IMR-90 (cell line): ENCODE results near the gene GPC5. TPM values are rescaled to one million over a fixed set of nuclear protein-coding genes. Genes with fewer than 3 reads are reported as not detected.

Experiments used
- ATAC-seq: fragments of 200-7000 bp; cut with Tn5 transposase; 2 replicates; pipeline ENCODE4 v1.9.1; 2020; ENCODE audit warnings: low read depth, mild to moderate bottlenecking, moderate library complexity
- BruUV-seq: library from RNA; stranded (reverse); fragments of 400-500 nt; replicated peaks from 2 replicates; lab custom pipeline; 2021; lab: Mats Ljungman, UMichigan
- CTCF ChIA-PET: fragments of 300-600 bp; formaldehyde crosslinking; extraction: SDS; loops from one replicate; lab custom pipeline; 2021; ENCODE audit warnings: antibody characterized with exemption; lab: Yijun Ruan, JAX
- POLR2A ChIA-PET: fragments of 300-600 bp; sonication (Branson Sonifier 250); formaldehyde crosslinking; loops from one replicate; lab custom pipeline; 2022; ENCODE audit warnings: antibody characterized with exemption; ENCODE audit not compliant: unreplicated experiment; lab: Charles Lee
- DNase-seq: peaks from one replicate; pipeline ENCODE4 v3.0.0; 2013
- H2AFZ ChIP-seq: replicated peaks from 2 replicates; pipeline ENCODE3; 2013; ENCODE audit warnings: low read length, mild to moderate bottlenecking; ENCODE audit not compliant: poor library complexity
- H2AK5ac ChIP-seq: 2 replicates; pipeline ENCODE4 v1.6.1; 2013; ENCODE audit warnings: low read depth, low read length, inconsistent platforms
- H2AK9ac ChIP-seq: replicated peaks from 2 replicates; pipeline ENCODE3; 2013; ENCODE audit warnings: mild to moderate bottlenecking, low read depth, low read length, moderate library complexity; ENCODE audit not compliant: poor library complexity
- H2BK120ac ChIP-seq: 2 replicates; pipeline ENCODE4 v1.6.1; 2013; ENCODE audit warnings: low read depth, low read length, inconsistent platforms
- H2BK15ac ChIP-seq: 3 replicates; pipeline ENCODE4 v1.6.1; 2013; ENCODE audit warnings: low read depth, low read length, inconsistent platforms
- H2BK20ac ChIP-seq: 2 replicates; pipeline ENCODE4 v1.6.1; 2013; ENCODE audit warnings: low read depth, mild to moderate bottlenecking, inconsistent platforms, low read length, moderate library complexity
- H2BK5ac ChIP-seq: 2 replicates; pipeline ENCODE4 v1.6.1; 2013; ENCODE audit warnings: mild to moderate bottlenecking, low read depth, low read length, inconsistent platforms; ENCODE audit not compliant: poor library complexity, severe bottlenecking
- H3K14ac ChIP-seq: replicated peaks from 2 replicates; pipeline ENCODE4 v1.6.1; 2013; ENCODE audit warnings: low read depth, low read length, inconsistent platforms
- H3K18ac ChIP-seq: 2 replicates; pipeline ENCODE4 v1.6.1; 2013; ENCODE audit warnings: low read depth, low read length, control low read depth
- H3K23ac ChIP-seq: 2 replicates; pipeline ENCODE4 v1.6.1; 2013; ENCODE audit warnings: low read depth, low read length, inconsistent platforms
- H3K27ac ChIP-seq: 2 replicates; pipeline ENCODE4 v1.5.1; 2013; ENCODE audit warnings: mild to moderate bottlenecking, control low read depth, low read length; ENCODE audit not compliant: insufficient read depth
- H3K27me3 ChIP-seq: 2 replicates; pipeline ENCODE4 v1.6.1; 2013; ENCODE audit warnings: low read length; ENCODE audit not compliant: control insufficient read depth, insufficient read depth
- H3K36me3 ChIP-seq: 2 replicates; pipeline ENCODE4 v1.6.1; 2013; ENCODE audit warnings: low read length, mixed read lengths; ENCODE audit not compliant: control insufficient read depth, insufficient read depth
- H3K4ac ChIP-seq: 2 replicates; pipeline ENCODE4 v1.6.1; 2013; ENCODE audit warnings: low read depth, low read length, inconsistent platforms
- H3K4me1 ChIP-seq: 2 replicates; pipeline ENCODE4 v1.6.1; 2013; ENCODE audit warnings: low read length, mixed read lengths; ENCODE audit not compliant: control insufficient read depth, insufficient read depth
- H3K4me2 ChIP-seq: 2 replicates; pipeline ENCODE4 v1.6.1; 2013; ENCODE audit warnings: low read depth, mild to moderate bottlenecking, control low read depth, low read length, moderate library complexity
- H3K4me3 ChIP-seq: 2 replicates; pipeline ENCODE4 v1.5.1; 2013; ENCODE audit warnings: low read depth, mild to moderate bottlenecking, control low read depth, low read length, moderate library complexity; ENCODE audit not compliant: insufficient read depth
- H3K56ac ChIP-seq: 2 replicates; pipeline ENCODE4 v1.6.1; 2013; ENCODE audit warnings: low read length, inconsistent platforms; ENCODE audit not compliant: insufficient read depth; ENCODE audit errors: extremely low read depth
- H3K79me1 ChIP-seq, 2 experiments: 2 replicates each; pipeline ENCODE4 v1.6.1; 2013; ENCODE audit warnings: low read length in 2 of 2, inconsistent platforms in 1 of 2, low read depth in 1 of 2
- H3K9ac ChIP-seq: 2 replicates; pipeline ENCODE4 v1.6.1; 2013; ENCODE audit warnings: low read depth, low read length, control low read depth
- H3K9me1 ChIP-seq: 2 replicates; pipeline ENCODE4 v1.6.1; 2013; ENCODE audit warnings: low read length, inconsistent platforms; ENCODE audit not compliant: insufficient read depth
- H3K9me3 ChIP-seq: 2 replicates; pipeline ENCODE4 v1.6.1; 2013; ENCODE audit warnings: low read length; ENCODE audit not compliant: control insufficient read depth, insufficient read depth
- H4K20me1 ChIP-seq: 2 replicates; pipeline ENCODE4 v1.6.1; 2013; ENCODE audit warnings: low read length, inconsistent platforms; ENCODE audit not compliant: insufficient read depth
- H4K5ac ChIP-seq: 2 replicates; pipeline ENCODE4 v1.6.1; 2013; ENCODE audit warnings: mild to moderate bottlenecking, low read depth, low read length, control low read depth
- H4K8ac ChIP-seq, 2 experiments: 2 replicates each; pipeline ENCODE4 v1.6.1; 2013; ENCODE audit warnings: low read depth in 2 of 2, low read length in 2 of 2, control low read depth in 1 of 2, inconsistent platforms in 1 of 2
- H4K91ac ChIP-seq: 2 replicates; pipeline ENCODE4 v1.6.1; 2013; ENCODE audit warnings: low read depth, low read length, inconsistent platforms; ENCODE audit not compliant: insufficient read depth
- BHLHE40 ChIP-seq: fragments of 150-350 bp; IDR thresholded peaks from 2 replicates; pipeline ENCODE4 v1.6.1; 2016; ENCODE audit warnings: mild to moderate bottlenecking, low read depth, low read length
- CEBPB ChIP-seq: IDR thresholded peaks from 2 replicates; pipeline ENCODE4 v1.6.1; 2012; ENCODE audit warnings: low read depth, low read length, improper control_type of control experiment
- CHD1 ChIP-seq: IDR thresholded peaks from 2 replicates; pipeline ENCODE4 v1.6.1; 2012; ENCODE audit warnings: low read depth, low read length, improper control_type of control experiment
- CTCF ChIP-seq: conservative IDR thresholded peaks from 2 replicates; pipeline ENCODE4 v1.5.1; 2012; ENCODE audit warnings: mild to moderate bottlenecking, low read depth, low read length, improper control_type of control experiment
- ELK1 ChIP-seq: fragments of 150-350 bp; IDR thresholded peaks from 2 replicates; pipeline ENCODE4 v1.6.1; 2016; ENCODE audit warnings: low read depth, mild to moderate bottlenecking, low read length, moderate library complexity, borderline replicate concordance
- FOS ChIP-seq: fragments of 150-350 bp; IDR thresholded peaks from 2 replicates; pipeline ENCODE4 v1.6.1; 2016; ENCODE audit warnings: low read depth, low read length
- MAFK ChIP-seq: IDR thresholded peaks from 2 replicates; pipeline ENCODE4 v1.6.1; 2012; ENCODE audit warnings: low read depth, low read length, improper control_type of control experiment
- MAZ ChIP-seq: IDR thresholded peaks from 2 replicates; pipeline ENCODE4 v1.6.1; 2012; ENCODE audit warnings: low read depth, mild to moderate bottlenecking, low read length, improper control_type of control experiment, moderate library complexity, borderline replicate concordance
- MXI1 ChIP-seq: IDR thresholded peaks from 2 replicates; pipeline ENCODE4 v1.6.1; 2012; ENCODE audit warnings: low read depth, mild to moderate bottlenecking, low read length, moderate library complexity, borderline replicate concordance
- NFE2L2 ChIP-seq: fragments of 150-350 bp; IDR thresholded peaks from 2 replicates; pipeline ENCODE4 v1.6.1; 2016; ENCODE audit warnings: low read depth, mild to moderate bottlenecking, low read length
- POLR2A ChIP-seq: IDR thresholded peaks from 2 replicates; pipeline ENCODE4 v1.6.1; 2012; ENCODE audit warnings: mild to moderate bottlenecking, low read depth, low read length
- RAD21 ChIP-seq: IDR thresholded peaks from 2 replicates; pipeline ENCODE4 v1.6.1; 2012; ENCODE audit warnings: low read length, improper control_type of control experiment
- RFX5 ChIP-seq: IDR thresholded peaks from 2 replicates; pipeline ENCODE4 v1.8.0; 2012; ENCODE audit warnings: low read depth, mild to moderate bottlenecking, low read length, moderate library complexity
- SMC3 ChIP-seq: fragments of 150-350 bp; IDR thresholded peaks from 2 replicates; pipeline ENCODE4 v1.6.1; 2016; ENCODE audit warnings: low read depth, mild to moderate bottlenecking, antibody characterized with exemption, low read length, moderate library complexity
- USF2 ChIP-seq: fragments of 150-350 bp; IDR thresholded peaks from 2 replicates; pipeline ENCODE4 v1.6.1; 2017; ENCODE audit warnings: mild to moderate bottlenecking, antibody characterized with exemption, low read length, low read depth
- WGBS, 2 experiments: methylation state at CpG; one replicate each; pipeline versions ENCODE4 v1.1.5 to v1.1.7; 2013; ENCODE audit warnings: missing lambda C conversion rate in 2 of 2; ENCODE audit not compliant: insufficient read length in 1 of 2; ENCODE audit errors: extremely low coverage in 2 of 2; 5-methylcytosine and 5-hydroxymethylcytosine counted together
- dilution Hi-C: fragments of 300-500 bp; cut with HindIII; formaldehyde crosslinking; loops from one replicate; pipeline ENCODE4 v1.14.3; 2018; ENCODE audit warnings: low sequenced_read_pairs; ENCODE audit not compliant: unreplicated experiment
- in situ Hi-C: fragments of 300-500 bp; cut with MboI; formaldehyde crosslinking; loops from 3 replicates; pipeline ENCODE4 v1.14.3; 2019; ENCODE audit warnings: low sequenced_read_pairs, inconsistent platforms, mixed read lengths
- intact Hi-C: fragments of 100-400 bp; cut with micrococcal nuclease; formaldehyde crosslinking; loops from 2 replicates; pipeline ENCODE4 v1.10.0; 2022
- polyA plus RNA-seq, 3 experiments: library from polyadenylated mRNA; depleted of rRNA; stranded (reverse); fragments of >200 nt; gene quantifications; 2 replicates each; pipeline ENCODE4 v1.2.3, GENCODE V29; 2012; ENCODE audit warnings: low replicate concordance in 1 of 3
- total RNA-seq: library from RNA; depleted of rRNA; stranded (reverse); fragments of >200 nt; gene quantifications from 2 replicates; pipeline ENCODE4 v1.2.3, GENCODE V29; 2012

Gene GPC5
- total and polyA plus RNA-seq, 2 of the 4 experiments (the other 2 are of a cell fraction): 0.94 to 1.8 TPM

GRCh38 chr13:91863699-91864098, 465.3 kb downstream of the GPC5 start:
- Histone ChIP-seq H3K4me3 (no peak overlapping the region), H2BK5ac (no peak overlapping the region), H3K4me2 (no peak overlapping the region), H3K9me3 (no peaks in the 10 kb centered on the region), H3K9me1 (no peaks in the 10 kb centered on the region), H3K14ac (no peak overlapping the region), H3K79me1 (no peaks in the 10 kb centered on the region), H2AK5ac (no peak overlapping the region), H3K23ac (no peak overlapping the region), H3K27ac (no peak overlapping the region), H4K5ac (no peak overlapping the region), H2BK20ac (no peak overlapping the region), H3K56ac (no peak overlapping the region), H2AFZ (no peak overlapping the region), H4K20me1 (no peaks in the 10 kb centered on the region), H3K27me3 (no peaks in the 10 kb centered on the region), H4K8ac (no peak overlapping the region), H2BK120ac (no peak overlapping the region), H2BK15ac (no peak overlapping the region), H3K4ac (no peak overlapping the region), H4K91ac (no peak overlapping the region), H3K18ac (no peak overlapping the region), H3K4me1 (no peaks in the 10 kb centered on the region), H3K9ac (no peak overlapping the region), H2AK9ac (no peak overlapping the region), H3K36me3 (no peaks in the 10 kb centered on the region)
- no peak for DNase-seq
- intact Hi-C loops: no loop called here
- POLR2A ChIA-PET: no interaction called here
- in situ Hi-C loops: no loop called here
- TF ChIP-seq USF2 (no peak), BHLHE40 (no peak), FOS (no peak), RFX5 (no peak), RAD21 (no peak), CHD1 (no peak), NFE2L2 (no peak), SMC3 (no peak), CEBPB (no peak), CTCF (no peak), MXI1 (no peak), ELK1 (no peak), MAZ (no peak), MAFK (no peak), POLR2A (no peak)
- no CpG with 5 or more reads among the region's 1 CpG for WGBS, 2 experiments
- CTCF ChIA-PET: no interaction called here
- dilution Hi-C loops: no loop called here
- BruUV-seq: no TSS peak
- no peak for ATAC-seq
